Fibroblast of skin of left biceps (primary cell): ENCODE data around the gene ACSS3.

Experiments used
- DNase-seq, 2 experiments: peaks; one replicate each; pipeline ENCODE4 v3.0.0-alpha.2; 2013; ENCODE audit warnings: low read depth in 2 of 2

ACSS3 gene

DNA sequence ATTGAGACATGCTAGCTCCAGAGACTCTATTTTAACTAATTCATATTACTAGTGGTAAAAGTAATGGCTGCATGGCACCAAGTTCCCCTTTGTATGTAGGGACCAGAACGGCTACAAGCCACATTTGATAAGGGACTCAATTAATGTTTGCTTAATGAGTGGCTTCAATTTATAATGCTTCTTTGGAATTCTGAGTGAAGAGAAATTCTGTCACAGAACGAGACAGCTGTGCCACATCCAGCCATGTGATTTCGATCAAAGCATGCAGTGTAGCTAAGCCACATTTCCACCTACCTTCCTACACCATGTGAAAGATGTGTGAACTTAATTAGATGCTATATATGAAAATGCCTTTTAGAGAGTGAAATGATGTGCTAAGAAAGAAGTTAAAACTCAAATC lies 217.4 kb downstream of the ACSS3 start:
- DNase-seq = no peak

DNA sequence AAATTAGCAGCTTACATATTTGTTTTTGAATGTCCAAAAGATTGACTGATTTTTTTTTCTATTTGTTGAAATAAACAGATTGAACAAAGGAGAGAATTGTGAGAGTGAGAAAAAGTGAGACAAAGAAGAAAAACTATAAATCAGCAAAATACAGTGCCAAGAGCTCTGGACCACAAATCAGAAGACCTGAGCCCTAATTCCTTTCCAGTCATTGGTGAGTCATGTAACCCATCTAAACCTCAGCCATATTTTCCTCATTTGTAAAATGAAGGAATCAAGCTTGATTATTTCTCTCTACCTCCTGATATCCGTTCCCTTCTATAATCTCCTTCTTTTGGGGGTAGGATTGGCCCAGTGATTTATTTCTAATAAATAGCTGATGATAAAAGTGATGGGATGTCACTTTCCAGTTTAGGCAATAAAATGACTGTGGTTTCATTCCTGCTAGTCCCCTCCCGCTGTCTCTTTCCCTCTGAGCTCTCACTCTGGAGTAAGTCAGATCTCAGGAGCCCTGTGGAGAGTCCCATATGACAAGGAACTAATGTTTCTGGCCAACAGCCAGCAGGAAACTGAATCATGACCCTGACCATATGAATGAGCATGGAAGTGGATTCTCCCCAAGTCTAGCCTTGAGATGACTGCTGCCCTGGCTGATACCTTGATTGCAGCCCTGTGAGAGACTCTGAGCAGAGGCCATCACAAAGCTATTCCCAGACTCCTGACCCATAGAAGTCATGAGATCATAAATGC lies 218.9 kb downstream of the ACSS3 start:
- peak; percentile 71 to 79 for DNase-seq

DNA sequence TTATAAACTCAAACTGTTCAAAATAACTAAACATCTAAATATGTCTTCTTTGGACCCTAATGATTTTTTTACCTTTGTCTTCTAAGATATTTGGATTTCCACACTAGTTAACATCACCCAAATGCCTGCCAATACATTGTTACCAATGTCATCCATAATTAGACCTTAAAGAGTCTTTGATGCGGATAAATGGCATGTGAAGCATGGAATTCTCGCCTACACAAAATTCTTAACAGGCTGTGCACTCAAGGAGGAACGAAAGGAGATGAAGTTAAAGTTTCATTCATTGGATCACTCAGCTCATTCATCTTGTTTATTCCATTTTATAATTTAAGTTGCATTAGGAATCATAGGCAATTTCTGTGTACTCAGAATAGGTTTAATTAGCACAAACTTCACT lies 219.7 kb downstream of the ACSS3 start:
- peak in 1 of 2 experiments; percentile 13 for DNase-seq

DNA sequence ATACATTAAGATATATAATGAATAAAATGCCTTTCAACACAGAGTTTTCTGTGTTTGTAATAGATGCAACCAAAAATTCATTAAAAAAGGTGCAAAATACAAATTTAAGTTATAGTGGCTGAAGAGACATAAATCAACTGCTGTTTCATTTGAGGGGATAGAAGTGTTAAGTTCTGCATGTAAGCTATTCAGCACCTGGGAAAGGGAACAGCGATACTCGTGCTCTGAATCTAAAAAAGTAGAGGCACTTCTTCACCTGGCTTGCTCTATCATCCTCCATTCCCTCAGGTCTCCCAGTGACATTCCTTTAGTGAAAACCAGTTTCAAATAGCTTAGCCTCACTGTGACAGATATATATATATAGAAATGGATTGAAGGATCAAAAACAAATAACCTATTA lies 222.6 kb downstream of the ACSS3 start:
- DNase-seq = no peak

DNA sequence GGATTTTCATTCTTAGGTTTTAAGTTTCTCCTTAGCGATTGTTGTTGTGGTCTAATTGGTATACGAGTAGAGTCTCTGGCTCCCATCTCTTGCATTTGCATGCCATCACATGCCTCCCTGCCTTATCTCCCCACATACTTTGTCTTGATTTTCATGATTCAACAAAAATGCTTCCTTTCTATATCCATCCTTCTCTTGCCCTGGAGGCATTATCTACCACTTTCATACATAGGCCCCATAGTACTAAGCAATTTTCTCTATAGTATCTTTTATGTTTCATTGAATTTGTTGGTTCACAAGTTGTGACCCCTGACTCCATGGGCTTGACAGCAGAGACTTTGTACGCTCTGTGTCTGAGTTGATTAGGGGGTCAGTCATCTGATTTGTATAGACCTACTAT lies 226.1 kb downstream of the ACSS3 start:
- DNase-seq = no peak
